GM19463 (cell line): ENCODE measurements around the gene SCFD2.
A peak's percentile ranks its signal among the peaks of the same experiment; 100 is the strongest.

Experiments used
- ATAC-seq: cut with Tn5 transposase; IDR thresholded peaks from one replicate; pipeline ENCODE4 v1.9.1; 2021; ENCODE audit warnings: mild to moderate bottlenecking, moderate library complexity; ENCODE audit not compliant: unreplicated experiment

SCFD2 gene

GRCh38 chr4:52868133-52868532 lies 497.7 kb downstream of the SCFD2 start:
- ATAC-seq: no peak

- ATAC-seq: no peak
These were observed 498.7 kb downstream of the SCFD2 start for GRCh38 chr4:52867163-52867562.

GRCh38 chr4:52866734-52867133 lies 499.1 kb downstream of the SCFD2 start:
- no peak for ATAC-seq

- ATAC-seq: no peak
These were observed 500.6 kb downstream of the SCFD2 start for GRCh38 chr4:52865300-52865699.

GRCh38 chr4:52864793-52865192 lies 501.1 kb downstream of the SCFD2 start:
- ATAC-seq: no peak

- ATAC-seq: no peak
These were observed 502.5 kb downstream of the SCFD2 start for GRCh38 chr4:52863324-52863723.

GRCh38 chr4:52862639-52863161 lies 503.2 kb downstream of the SCFD2 start:
- no peak for ATAC-seq

GRCh38 chr4:52861879-52862616 lies 503.8 kb downstream of the SCFD2 start, which contains the start of gene RASL11B:
Gene RASL11B, plus strand, starts transcription at chr4:52862317. Its CDS starts 191 bp downstream, at chr4:52862508.
- peak; percentile 99 for ATAC-seq

- ATAC-seq: no peak
These were observed 504.6 kb downstream of the SCFD2 start for GRCh38 chr4:52861171-52861823.

- no peak for ATAC-seq
These were observed 505.5 kb downstream of the SCFD2 start for GRCh38 chr4:52860361-52860760.

- no peak for ATAC-seq
These were observed 509.1 kb downstream of the SCFD2 start for GRCh38 chr4:52856801-52857200.

- no peak for ATAC-seq
These were observed 512.5 kb downstream of the SCFD2 start for GRCh38 chr4:52853351-52853750.

- no peak for ATAC-seq
These were observed 513.1 kb downstream of the SCFD2 start for GRCh38 chr4:52852711-52853110.

- ATAC-seq: no peak
These were observed 513.8 kb downstream of the SCFD2 start for GRCh38 chr4:52852041-52852440.

GRCh38 chr4:52850406-52851124 lies 515.3 kb downstream of the SCFD2 start:
- ATAC-seq: no peak

GRCh38 chr4:52848254-52848653 lies 517.6 kb downstream of the SCFD2 start:
- ATAC-seq: no peak

GRCh38 chr4:52846502-52846901 lies 519.4 kb downstream of the SCFD2 start:
- no peak for ATAC-seq

GRCh38 chr4:52844596-52844995 lies 521.3 kb downstream of the SCFD2 start:
- no peak for ATAC-seq

GRCh38 chr4:52843958-52844357 lies 521.9 kb downstream of the SCFD2 start:
- no peak for ATAC-seq

- ATAC-seq: no peak
These were observed 522.5 kb downstream of the SCFD2 start for GRCh38 chr4:52843351-52843750.

- no peak for ATAC-seq
These were observed 523.1 kb downstream of the SCFD2 start for GRCh38 chr4:52842792-52843191.
